HEK293T (cell line): ENCODE data around the gene ACTN4.

Experiments
- CTCF ChIA-PET: fragments of 350-600 bp; formaldehyde crosslinking; extraction: SDS; loops from one replicate; lab custom pipeline; 2021; ENCODE audit warnings: antibody characterized with exemption, inconsistent platforms; lab: Yijun Ruan, JAX
- POLR2A ChIA-PET: fragments of 350-600 bp; formaldehyde crosslinking; extraction: SDS; loops from one replicate; lab custom pipeline; 2020; ENCODE audit warnings: antibody characterized with exemption, inconsistent platforms; lab: Yijun Ruan, JAX
- DNase-seq: peaks from one replicate; pipeline ENCODE4 v3.0.0; 2012; ENCODE audit warnings: mixed read lengths; ENCODE audit errors: extremely low spot score
- ARNT ChIP-seq: fragments of 450-650 bp; IDR thresholded peaks from 2 replicates; pipeline ENCODE4 v1.6.1; 2017; ENCODE audit warnings: mild to moderate bottlenecking
- BHLHE40 ChIP-seq: fragments of 450-650 bp; IDR thresholded peaks from 2 replicates; pipeline ENCODE4 v1.6.1; 2016; ENCODE audit warnings: mild to moderate bottlenecking, moderate library complexity, borderline replicate concordance
- CTBP1 ChIP-seq: fragments of 450-650 bp; IDR thresholded peaks from 2 replicates; pipeline ENCODE4 v1.6.1; 2016; ENCODE audit warnings: borderline replicate concordance
- ELF4 ChIP-seq: fragments of 450-650 bp; IDR thresholded peaks from 2 replicates; pipeline ENCODE4 v1.6.1; 2017; ENCODE audit warnings: antibody characterized with exemption
- FOXA1 ChIP-seq: fragments of 450-650 bp; IDR thresholded peaks from 2 replicates; pipeline ENCODE4 v1.6.1; 2016; ENCODE audit warnings: mild to moderate bottlenecking
- FOXK2 ChIP-seq: fragments of 450-650 bp; IDR thresholded peaks from 2 replicates; pipeline ENCODE4 v1.6.1; 2016; ENCODE audit warnings: mild to moderate bottlenecking
- FOXM1 ChIP-seq: fragments of 450-650 bp; IDR thresholded peaks from 2 replicates; pipeline ENCODE4 v1.6.1; 2017; ENCODE audit warnings: mild to moderate bottlenecking, borderline replicate concordance
- HDGF ChIP-seq: fragments of 450-650 bp; IDR thresholded peaks from 2 replicates; pipeline ENCODE4 v1.6.1; 2017; ENCODE audit warnings: antibody characterized with exemption, borderline replicate concordance
- L3MBTL2 ChIP-seq: fragments of 450-650 bp; conservative IDR thresholded peaks from 2 replicates; pipeline ENCODE4 v1.6.1; 2016; ENCODE audit warnings: mild to moderate bottlenecking
- LEF1 ChIP-seq: fragments of 450-650 bp; IDR thresholded peaks from 2 replicates; pipeline ENCODE4 v1.6.1; 2017; ENCODE audit warnings: mild to moderate bottlenecking, borderline replicate concordance
- NFRKB ChIP-seq: fragments of 450-650 bp; IDR thresholded peaks from 2 replicates; pipeline ENCODE4 v1.6.1; 2016; ENCODE audit warnings: mild to moderate bottlenecking, moderate library complexity
- PKNOX1 ChIP-seq: fragments of 450-650 bp; IDR thresholded peaks from 2 replicates; pipeline ENCODE4 v1.6.1; 2016
- SP1 ChIP-seq: fragments of 450-650 bp; IDR thresholded peaks from 2 replicates; pipeline ENCODE4 v1.6.1; 2017
- SUZ12 ChIP-seq: fragments of 450-650 bp; IDR thresholded peaks from 2 replicates; pipeline ENCODE4 v1.6.1; 2016; ENCODE audit warnings: mild to moderate bottlenecking
- TARDBP ChIP-seq: fragments of 450-650 bp; IDR thresholded peaks from 2 replicates; pipeline ENCODE4 v1.6.1; 2016
- ZNF384 ChIP-seq: fragments of 450-650 bp; IDR thresholded peaks from 2 replicates; pipeline ENCODE4 v1.6.1; 2016

ACTN4 gene

DNA sequence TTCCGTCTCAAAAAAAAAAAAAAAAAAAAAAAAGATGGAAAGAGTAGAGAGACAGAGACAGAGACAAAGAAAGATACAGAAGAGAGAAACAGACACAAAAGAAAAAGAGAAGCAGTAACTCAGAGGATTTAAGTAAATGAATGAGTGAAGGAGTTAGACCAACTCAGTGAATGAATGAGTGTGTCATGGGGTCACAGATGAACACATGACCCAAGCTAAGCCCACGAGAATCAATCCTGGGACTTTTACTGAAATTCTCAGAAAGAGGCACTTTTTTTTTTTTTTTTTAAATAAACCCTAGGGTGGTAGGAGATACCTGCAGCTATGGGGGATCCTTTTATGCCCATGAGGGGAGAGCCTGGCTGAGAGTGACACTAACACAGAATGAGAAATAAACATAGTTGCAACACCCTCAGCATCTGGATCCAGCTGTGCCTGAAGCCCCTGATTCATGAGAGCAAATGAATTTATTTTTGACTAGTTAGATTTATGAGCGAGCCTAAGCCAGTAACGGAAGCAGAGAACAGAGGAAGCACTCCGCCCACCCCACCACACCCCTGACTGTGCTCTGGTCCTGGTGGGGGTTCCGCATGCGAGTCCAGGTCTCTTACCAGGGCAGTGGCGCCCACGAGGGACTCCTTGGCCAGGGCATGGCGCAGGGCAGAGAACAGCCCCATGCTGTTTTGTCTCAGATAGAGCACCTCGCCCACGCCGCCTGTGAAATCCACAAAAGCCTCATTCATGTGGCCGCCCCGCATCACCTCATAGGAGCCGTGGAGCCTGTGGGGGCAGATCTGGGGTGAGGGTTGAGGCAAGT is 92.2 kb downstream of the ACTN4 start:
- TF ChIP-seq L3MBTL2: no peak
- TF ChIP-seq SUZ12: no peak
- TF ChIP-seq TARDBP: no peak
- TF ChIP-seq HDGF: no peak
- no peak for TF ChIP-seq ARNT
- no peak for TF ChIP-seq CTBP1
- TF ChIP-seq BHLHE40: no peak
- no peak for TF ChIP-seq FOXM1
- no peak for TF ChIP-seq FOXA1
- CTCF ChIA-PET: no interaction called here
- DNase-seq: no peak
- POLR2A ChIA-PET: no interaction called here

DNA sequence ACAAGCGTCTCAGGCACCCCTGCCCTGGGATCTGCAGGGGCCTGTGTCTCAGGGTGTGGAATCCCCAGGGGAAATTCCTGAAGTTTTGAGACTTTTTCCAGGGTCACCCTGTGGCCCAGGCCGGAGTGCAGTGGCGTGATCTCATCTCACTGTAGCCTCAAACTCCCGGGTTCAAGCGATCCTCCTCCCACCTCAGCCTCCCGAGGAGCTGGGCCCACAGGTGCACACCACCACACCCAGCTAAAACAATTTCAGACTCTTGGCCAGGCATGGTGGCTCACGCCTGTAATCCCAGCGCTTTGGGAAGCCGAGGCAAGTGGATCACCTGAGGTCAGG is 92.8 kb downstream of the ACTN4 start:
- ChIA-PET CTCF (no interaction called here), POLR2A (no interaction called here)
- TF ChIP-seq ELF4 (no peak), SP1 (no peak), CTBP1 (no peak), L3MBTL2 (no peak), SUZ12 (no peak), ZNF384 (no peak), FOXK2 (no peak), FOXA1 (no peak), HDGF (no peak), BHLHE40 (no peak), ARNT (no peak), TARDBP (no peak), PKNOX1 (no peak), LEF1 (no peak), FOXM1 (no peak), NFRKB (no peak)
- no peak for DNase-seq

DNA sequence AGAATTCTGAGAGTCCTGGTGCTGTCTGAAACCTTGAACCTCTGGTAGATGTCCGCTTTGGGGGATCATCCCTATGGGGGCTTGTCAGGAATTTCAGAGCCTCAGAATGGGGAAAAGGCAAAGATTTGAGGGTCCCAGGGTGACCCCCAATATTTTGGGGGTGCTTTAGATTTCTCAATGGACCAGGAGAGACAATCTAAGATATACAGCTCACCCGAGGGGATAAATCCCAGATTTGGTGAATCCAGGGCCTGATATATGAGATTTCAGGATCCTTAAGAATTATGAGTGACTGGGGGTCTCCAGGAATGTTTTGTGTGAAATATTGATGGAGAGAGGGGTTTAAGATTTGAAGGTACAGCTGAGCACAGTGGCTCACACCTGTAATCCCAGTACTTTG is 93.5 kb downstream of the ACTN4 start:
- CTCF ChIA-PET: no interaction called here

DNA sequence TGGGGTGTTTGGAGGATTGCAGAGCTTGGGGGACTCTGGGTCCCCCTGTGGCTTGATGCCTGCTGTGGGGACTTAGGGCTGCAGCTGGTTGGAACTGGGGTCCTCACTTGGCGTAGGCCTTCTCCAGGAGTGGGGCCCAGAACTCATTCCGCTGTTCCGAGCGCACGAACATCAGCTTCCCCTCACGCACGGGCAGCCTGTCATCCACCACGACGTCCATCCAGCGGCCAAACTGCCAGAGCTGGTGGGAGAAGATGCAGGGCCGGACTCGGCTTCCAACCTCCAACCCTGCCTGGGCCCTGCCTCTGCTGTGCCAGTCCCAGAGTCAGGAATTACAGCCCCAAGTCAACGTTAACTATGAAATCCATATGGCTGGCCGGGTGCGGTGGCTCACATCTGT is 94.2 kb downstream of the ACTN4 start:
- POLR2A ChIA-PET: no interaction called here
- CTCF ChIA-PET: no interaction called here
- no peak for TF ChIP-seq ARNT
- TF ChIP-seq BHLHE40: no peak
- no peak for TF ChIP-seq ELF4
- TF ChIP-seq LEF1: no peak
- no peak for TF ChIP-seq SP1
- no peak for TF ChIP-seq NFRKB
- TF ChIP-seq PKNOX1: no peak
- TF ChIP-seq L3MBTL2: no peak
- no peak for TF ChIP-seq SUZ12
- TF ChIP-seq FOXA1: no peak
- TF ChIP-seq CTBP1: no peak
- TF ChIP-seq HDGF: no peak
- TF ChIP-seq FOXM1: no peak
- no peak for TF ChIP-seq ZNF384
- no peak for TF ChIP-seq FOXK2
- TF ChIP-seq TARDBP: no peak
- no peak for DNase-seq

More for the DNA sequence above, 93.5 kb downstream of the ACTN4 start:
- TF ChIP-seq HDGF: no peak
- POLR2A ChIA-PET: no interaction called here
- no peak for DNase-seq

GRCh38 chr19:38742296-38742695 is 94.8 kb downstream of the ACTN4 start:
- ChIA-PET POLR2A (no interaction called here), CTCF (interaction anchor here (0.7 kb wide), 1 partner anchor 677 kb away, joined by 4 read pairs; no protein-coding TSS in a partner anchor)
- DNase-seq: no peak
- TF ChIP-seq FOXM1 (no peak), CTBP1 (no peak), BHLHE40 (no peak), PKNOX1 (no peak), TARDBP (no peak), ARNT (no peak), NFRKB (no peak), SUZ12 (no peak), ZNF384 (no peak), SP1 (no peak), ELF4 (no peak), FOXK2 (no peak), FOXA1 (no peak), LEF1 (no peak), HDGF (no peak)

DNA sequence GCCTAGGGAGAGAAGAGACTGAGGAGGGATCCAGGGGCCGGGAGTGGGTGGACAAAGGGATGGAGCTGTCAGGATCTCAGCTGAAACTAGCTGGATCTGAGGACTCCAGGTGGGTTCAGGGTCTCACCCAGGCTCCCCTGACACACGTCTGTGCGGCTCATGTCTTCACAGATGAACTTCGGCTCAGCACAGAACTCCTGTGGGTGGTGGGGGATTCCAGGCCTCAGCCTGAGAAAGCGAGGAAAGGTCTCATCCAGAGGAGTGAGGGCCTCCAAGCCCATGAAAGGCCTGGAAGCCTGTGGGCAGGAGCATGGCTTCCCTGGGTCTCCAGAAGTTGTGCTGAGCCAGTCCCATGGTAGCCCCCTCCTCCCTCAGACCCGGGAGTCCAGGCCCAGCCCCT is 95.5 kb downstream of the ACTN4 start:
- TF ChIP-seq ZNF384 (no peak), BHLHE40 (no peak), FOXA1 (no peak), FOXK2 (no peak), ELF4 (no peak), PKNOX1 (no peak), LEF1 (no peak), NFRKB (no peak), FOXM1 (no peak), SP1 (no peak), CTBP1 (no peak), SUZ12 (no peak), TARDBP (no peak), HDGF (no peak), ARNT (no peak)
- ChIA-PET POLR2A (no interaction called here), CTCF (no interaction called here)
- no peak for DNase-seq
